ENCODE measurements around the gene HAPSTR1.

Gene HAPSTR1

DNA sequence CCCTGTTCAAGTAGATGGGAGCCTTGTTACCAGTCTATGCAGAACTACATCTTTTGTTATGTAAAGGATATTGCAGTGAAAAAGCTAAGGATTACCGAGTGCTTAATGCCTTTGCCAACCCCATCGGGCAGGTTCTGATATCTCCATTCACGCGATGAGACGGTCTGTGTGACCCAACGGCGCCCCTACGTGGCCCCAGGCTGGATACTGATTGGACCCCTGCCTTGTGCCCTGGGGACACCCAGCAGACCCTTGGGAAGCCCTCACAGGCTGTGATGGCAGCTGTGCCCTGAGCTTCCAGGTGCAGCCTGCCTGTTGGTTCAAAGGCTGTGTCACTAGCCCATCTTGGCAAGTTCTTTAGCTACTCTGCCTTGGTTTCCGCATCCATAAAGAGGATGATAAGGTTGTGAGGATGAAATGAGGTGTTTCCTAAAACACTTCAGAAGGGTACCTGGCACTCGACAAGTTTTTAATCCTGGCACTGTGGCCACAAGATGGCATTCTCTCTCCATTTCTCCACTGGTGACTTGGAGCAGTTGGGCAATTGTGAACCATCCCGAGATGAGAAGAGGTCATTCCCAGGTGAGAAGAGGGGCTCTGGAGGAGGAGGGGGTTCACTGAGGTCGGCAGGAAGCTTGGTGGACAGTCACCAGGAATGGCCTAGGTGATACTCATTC lies 33.6 kb downstream of the HAPSTR1 start:
- Histone ChIP-seq H3F3A (ENCODE audit: insufficient read depth, low read length) (no peaks in the 10 kb centered on the region), H2AFZ (ENCODE audit: low read length) (no peak overlapping the region), H3K27me3 (replicated peaks; ENCODE audit: insufficient read depth, low read length) (no peaks in the 10 kb centered on the region), H3K4me2 (ENCODE audit: low read depth, low read length) (no peak overlapping the region), H3K9me2 (replicated peaks; ENCODE audit: insufficient read depth, low read length) (no peaks in the 10 kb centered on the region), H3K4me1 (ENCODE audit: low read length) (no peaks in the 10 kb centered on the region), H4K20me1 (ENCODE audit: insufficient read depth, low read length) (0 out of 2 replicates have a peak, but pooled peaks cover 1% of the 10 kb centered on the region), H3K36me3 (replicated peaks; ENCODE audit: insufficient read depth, low read length) (no peaks in the 10 kb centered on the region), H3K27ac (ENCODE audit: low read length) (no peak overlapping the region), H3K4me3 (ENCODE audit: low read length) (no peak overlapping the region), H3K9ac (ENCODE audit: low read length) (no peak overlapping the region), H3K79me2 (ENCODE audit: low read length) (peaks cover 32% of the 10 kb centered on the region), H3K9me3 (replicated peaks; ENCODE audit: insufficient read depth, low read length) (no peaks in the 10 kb centered on the region)
- no peak for DNase-seq
- no peak for TF ChIP-seq EZH2 (optimal IDR thresholded peaks at IDR 0.05; ENCODE audit: low read depth, low read length)
- TF ChIP-seq CTCF (IDR thresholded peaks at IDR 0.05; ENCODE audit: low read length): 0 out of 2 replicates have a peak, but pooled peaks have one; percentile 4

DNA sequence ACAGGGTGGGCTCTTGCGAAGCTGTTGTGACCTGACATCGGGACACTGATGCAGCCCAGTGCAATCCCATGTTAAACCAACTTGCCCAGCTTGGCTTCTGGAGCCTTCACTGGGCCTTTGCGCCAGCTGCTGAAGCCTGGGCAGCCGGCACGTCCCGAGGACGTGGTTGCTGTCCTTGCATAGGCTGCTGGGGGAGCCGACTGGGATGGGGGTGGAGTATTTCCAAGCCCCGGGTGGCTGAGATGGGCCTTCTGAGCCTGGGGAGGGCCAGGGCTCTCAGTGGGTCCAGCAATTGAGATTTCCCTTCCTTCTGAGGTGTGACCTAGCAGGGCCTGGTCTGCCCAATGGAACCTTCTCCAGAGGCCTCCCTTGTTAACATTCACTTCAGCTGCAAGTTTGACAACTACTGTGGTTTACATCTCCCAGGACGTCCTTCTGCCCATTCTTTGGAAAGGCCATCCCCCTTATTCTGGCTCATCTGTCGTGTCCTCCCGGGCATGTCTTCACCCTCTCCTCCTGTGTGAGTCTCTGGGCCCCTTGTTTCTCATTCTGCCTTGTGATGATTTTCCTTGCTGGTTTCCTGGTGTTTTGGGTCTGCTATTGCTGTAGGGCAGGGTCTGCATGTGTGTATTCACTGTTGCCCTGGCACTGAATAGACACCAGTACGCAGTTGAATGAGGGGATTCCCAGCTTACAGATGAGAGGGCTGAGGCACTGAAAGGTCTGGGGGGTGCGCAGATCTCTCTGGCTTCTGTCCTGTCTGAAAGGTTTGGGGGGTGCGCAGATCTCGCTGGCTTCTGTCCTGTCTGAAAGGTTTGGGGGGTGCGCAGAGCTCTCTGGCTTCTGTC lies 34.4 kb downstream of the HAPSTR1 start:
- Histone ChIP-seq H4K20me1 (ENCODE audit: insufficient read depth, low read length) (no peaks in the 10 kb centered on the region), H3K27ac (ENCODE audit: low read length) (no peak overlapping the region), H3F3A (ENCODE audit: insufficient read depth, low read length) (no peaks in the 10 kb centered on the region), H3K9me3 (replicated peaks; ENCODE audit: insufficient read depth, low read length) (no peaks in the 10 kb centered on the region), H3K4me3 (ENCODE audit: low read length) (no peak overlapping the region), H3K9ac (ENCODE audit: low read length) (no peak overlapping the region), H3K27me3 (replicated peaks; ENCODE audit: insufficient read depth, low read length) (no peaks in the 10 kb centered on the region), H3K4me1 (ENCODE audit: low read length) (no peaks in the 10 kb centered on the region), H3K79me2 (ENCODE audit: low read length) (peaks cover 27% of the 10 kb centered on the region), H3K4me2 (ENCODE audit: low read depth, low read length) (no peak overlapping the region), H3K36me3 (replicated peaks; ENCODE audit: insufficient read depth, low read length) (no peaks in the 10 kb centered on the region), H3K9me2 (replicated peaks; ENCODE audit: insufficient read depth, low read length) (no peaks in the 10 kb centered on the region), H2AFZ (ENCODE audit: low read length) (no peak overlapping the region)
- TF ChIP-seq EZH2 (optimal IDR thresholded peaks at IDR 0.05; ENCODE audit: low read depth, low read length) (no peak), EZH2phosphoT487 (IDR thresholded peaks at IDR 0.05; ENCODE audit: low read length) (no peak), CTCF (IDR thresholded peaks at IDR 0.05; ENCODE audit: low read length) (no peak)
- DNase-seq: no peak

DNA sequence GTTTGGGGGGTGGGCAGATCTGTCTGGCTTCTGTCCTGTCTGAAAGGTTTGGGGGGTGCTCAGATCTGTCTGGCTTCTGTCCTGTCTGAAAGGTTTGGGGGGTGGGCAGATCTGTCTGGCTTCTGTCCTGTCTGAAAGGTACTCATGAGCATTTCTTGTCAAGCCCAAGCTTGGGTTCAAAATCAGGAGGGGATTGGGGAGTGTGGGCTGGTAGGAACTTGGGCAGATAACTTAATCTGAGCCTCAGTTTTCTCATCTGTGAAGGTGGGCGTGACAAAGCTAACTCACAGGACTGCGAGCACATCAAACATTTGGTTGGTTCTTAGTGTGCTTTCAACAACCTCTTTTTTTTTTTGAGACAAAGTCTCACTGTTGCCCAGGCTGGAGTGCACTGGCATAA lies 35.2 kb downstream of the HAPSTR1 start:
- 0 out of 2 replicates have a peak, but pooled peaks cover 4% of the 10 kb centered on the region for H3F3A ChIP-seq (ENCODE audit: insufficient read depth, low read length)

More for the DNA sequence above, 35.2 kb downstream of the HAPSTR1 start:
- TF ChIP-seq EZH2phosphoT487 (IDR thresholded peaks at IDR 0.05; ENCODE audit: low read length) (no peak), CTCF (IDR thresholded peaks at IDR 0.05; ENCODE audit: low read length) (no peak), EZH2 (optimal IDR thresholded peaks at IDR 0.05; ENCODE audit: low read depth, low read length) (no peak)
- Histone ChIP-seq H3K27me3 (replicated peaks; ENCODE audit: insufficient read depth, low read length) (no peaks in the 10 kb centered on the region), H2AFZ (ENCODE audit: low read length) (no peak overlapping the region), H3K27ac (ENCODE audit: low read length) (no peak overlapping the region), H3K9me2 (replicated peaks; ENCODE audit: insufficient read depth, low read length) (no peaks in the 10 kb centered on the region), H3K79me2 (ENCODE audit: low read length) (peaks cover 19% of the 10 kb centered on the region; the same call in 1 of the 2 replicates), H3K4me3 (ENCODE audit: low read length) (no peak overlapping the region), H4K20me1 (ENCODE audit: insufficient read depth, low read length) (no peaks in the 10 kb centered on the region), H3K4me1 (ENCODE audit: low read length) (no peaks in the 10 kb centered on the region), H3K4me2 (ENCODE audit: low read depth, low read length) (no peak overlapping the region), H3K36me3 (replicated peaks; ENCODE audit: insufficient read depth, low read length) (no peaks in the 10 kb centered on the region), H3K9ac (ENCODE audit: low read length) (no peak overlapping the region), H3K9me3 (replicated peaks; ENCODE audit: insufficient read depth, low read length) (no peaks in the 10 kb centered on the region)
- DNase-seq: no peak

Measured in MM.1S (cell line).